ENCODE data around the gene ETFBKMT. TPM values are rescaled to one million over a fixed set of nuclear protein-coding genes. Genes with fewer than 3 reads are reported as not detected.
"Not testable (repeated sequence)": the region's sequence is repeated elsewhere in the genome, so short reads cannot be mapped to it uniquely, and the experiment has no call there.

The ETFBKMT gene
- polyA plus RNA-seq, 1 donor from 2014 or later, result 1.7 TPM

DNA sequence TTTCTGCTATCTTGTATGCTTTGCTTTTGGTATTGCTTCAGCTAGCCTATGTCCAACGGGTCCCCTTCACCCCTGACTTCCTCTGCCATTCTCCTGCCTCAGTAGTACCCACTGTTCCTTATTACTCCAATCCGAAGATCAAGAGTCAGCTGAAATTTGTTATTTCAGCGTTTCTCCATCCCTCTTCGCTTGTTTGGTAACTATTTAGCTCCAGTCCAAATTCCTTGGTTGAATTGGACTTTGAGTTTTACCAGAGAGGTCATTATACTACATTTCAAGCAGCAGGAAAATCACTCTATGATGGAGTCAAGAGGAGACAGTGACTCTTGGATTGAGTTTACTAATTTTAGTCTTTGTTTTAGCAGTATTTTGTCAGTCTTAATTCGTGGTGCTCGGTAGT, 4.5 kb downstream of the ETFBKMT start:
- Histone ChIP-seq H2AFZ (ENCODE audit: low read depth, low read length) (no peak overlapping the region), H3K79me2 (replicated peaks; ENCODE audit: insufficient read depth, low read length) (no peaks in the 10 kb centered on the region), H3K36me3 (ENCODE audit: insufficient read depth, low read length) (no peaks in the 10 kb centered on the region), H3K27ac (ENCODE audit: low read length) (no peak overlapping the region), H3F3A (ENCODE audit: insufficient read depth, low read length, poor library complexity, severe bottlenecking) (no peaks in the 10 kb centered on the region), H4K20me1 (ENCODE audit: insufficient read depth) (no peaks in the 10 kb centered on the region), H3K27me3 (ENCODE audit: insufficient read depth, low read depth, low read length) (no peaks in the 10 kb centered on the region), H3K4me2 (ENCODE audit: low read length) (no peak overlapping the region), H3K9ac (ENCODE audit: low read length) (no peak overlapping the region), H3K4me3 (ENCODE audit: low read length) (no peak overlapping the region), H3K9me2 (ENCODE audit: insufficient read depth, low read length) (no peaks in the 10 kb centered on the region), H3K9me3 (ENCODE audit: low read length) (no peaks in the 10 kb centered on the region)
- TF ChIP-seq POLR2AphosphoS5 (IDR thresholded peaks at IDR 0.05), result no peak
- no peak for TF ChIP-seq SMC3 (conservative IDR thresholded peaks at IDR 0.05; ENCODE audit: poor library complexity)
- no peak for TF ChIP-seq RAD21 (conservative IDR thresholded peaks at IDR 0.05)
- TF ChIP-seq TAF1 (IDR thresholded peaks at IDR 0.05; ENCODE audit: low read depth), result no peak
- TF ChIP-seq EP300 (conservative IDR thresholded peaks at IDR 0.05; ENCODE audit: poor library complexity, severe bottlenecking), result no peak
- TF ChIP-seq MXI1 (conservative IDR thresholded peaks at IDR 0.05; ENCODE audit: poor library complexity, severe bottlenecking), result no peak
- TF ChIP-seq, protein P1, sequence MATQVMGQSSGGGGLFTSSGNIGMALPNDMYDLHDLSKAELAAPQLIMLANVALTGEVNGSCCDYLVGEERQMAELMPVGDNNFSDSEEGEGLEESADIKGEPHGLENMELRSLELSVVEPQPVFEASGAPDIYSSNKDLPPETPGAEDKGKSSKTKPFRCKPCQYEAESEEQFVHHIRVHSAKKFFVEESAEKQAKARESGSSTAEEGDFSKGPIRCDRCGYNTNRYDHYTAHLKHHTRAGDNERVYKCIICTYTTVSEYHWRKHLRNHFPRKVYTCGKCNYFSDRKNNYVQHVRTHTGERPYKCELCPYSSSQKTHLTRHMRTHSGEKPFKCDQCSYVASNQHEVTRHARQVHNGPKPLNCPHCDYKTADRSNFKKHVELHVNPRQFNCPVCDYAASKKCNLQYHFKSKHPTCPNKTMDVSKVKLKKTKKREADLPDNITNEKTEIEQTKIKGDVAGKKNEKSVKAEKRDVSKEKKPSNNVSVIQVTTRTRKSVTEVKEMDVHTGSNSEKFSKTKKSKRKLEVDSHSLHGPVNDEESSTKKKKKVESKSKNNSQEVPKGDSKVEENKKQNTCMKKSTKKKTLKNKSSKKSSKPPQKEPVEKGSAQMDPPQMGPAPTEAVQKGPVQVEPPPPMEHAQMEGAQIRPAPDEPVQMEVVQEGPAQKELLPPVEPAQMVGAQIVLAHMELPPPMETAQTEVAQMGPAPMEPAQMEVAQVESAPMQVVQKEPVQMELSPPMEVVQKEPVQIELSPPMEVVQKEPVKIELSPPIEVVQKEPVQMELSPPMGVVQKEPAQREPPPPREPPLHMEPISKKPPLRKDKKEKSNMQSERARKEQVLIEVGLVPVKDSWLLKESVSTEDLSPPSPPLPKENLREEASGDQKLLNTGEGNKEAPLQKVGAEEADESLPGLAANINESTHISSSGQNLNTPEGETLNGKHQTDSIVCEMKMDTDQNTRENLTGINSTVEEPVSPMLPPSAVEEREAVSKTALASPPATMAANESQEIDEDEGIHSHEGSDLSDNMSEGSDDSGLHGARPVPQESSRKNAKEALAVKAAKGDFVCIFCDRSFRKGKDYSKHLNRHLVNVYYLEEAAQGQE (IDR thresholded peaks at IDR 0.05; ENCODE audit: borderline replicate concordance), result no peak
- no peak for TF ChIP-seq EZH2 (IDR thresholded peaks at IDR 0.05; ENCODE audit: borderline replicate concordance, insufficient read depth, low read length, poor library complexity, severe bottlenecking)
- TF ChIP-seq CTCF (IDR thresholded peaks at IDR 0.05; ENCODE audit: poor library complexity, severe bottlenecking), result no peak

GRCh38 chr12:31669020-31669419, 9.5 kb downstream of the ETFBKMT start:
- Histone ChIP-seq H3K27me3 (ENCODE audit: insufficient read depth, low read depth, low read length) (no peaks in the 10 kb centered on the region), H3K9ac (ENCODE audit: low read length) (no peak overlapping the region), H3K9me2 (ENCODE audit: insufficient read depth, low read length) (no peaks in the 10 kb centered on the region), H3K9me3 (ENCODE audit: low read length) (no peaks in the 10 kb centered on the region), H2AFZ (ENCODE audit: low read depth, low read length) (no peak overlapping the region), H3K36me3 (ENCODE audit: insufficient read depth, low read length) (no peaks in the 10 kb centered on the region), H4K20me1 (ENCODE audit: insufficient read depth) (no peaks in the 10 kb centered on the region), H3F3A (ENCODE audit: insufficient read depth, low read length, poor library complexity, severe bottlenecking) (no peaks in the 10 kb centered on the region), H3K79me2 (replicated peaks; ENCODE audit: insufficient read depth, low read length) (no peaks in the 10 kb centered on the region), H3K4me2 (ENCODE audit: low read length) (no peak overlapping the region), H3K4me3 (ENCODE audit: low read length) (no peak overlapping the region), H3K27ac (ENCODE audit: low read length) (no peak overlapping the region)
- TF ChIP-seq, protein P1 (IDR thresholded peaks at IDR 0.05; ENCODE audit: borderline replicate concordance), result no peak
- TF ChIP-seq RAD21 (conservative IDR thresholded peaks at IDR 0.05) (no peak), POLR2AphosphoS5 (IDR thresholded peaks at IDR 0.05) (no peak), SMC3 (conservative IDR thresholded peaks at IDR 0.05; ENCODE audit: poor library complexity) (no peak), CTCF (IDR thresholded peaks at IDR 0.05; ENCODE audit: poor library complexity, severe bottlenecking) (no peak), EP300 (conservative IDR thresholded peaks at IDR 0.05; ENCODE audit: poor library complexity, severe bottlenecking) (no peak), MXI1 (conservative IDR thresholded peaks at IDR 0.05; ENCODE audit: poor library complexity, severe bottlenecking) (no peak)

GRCh38 chr12:31669582-31669981, 10.1 kb downstream of the ETFBKMT start:
- H3K9me3 ChIP-seq (ENCODE audit: low read length); H3K27ac ChIP-seq (ENCODE audit: low read length); H3K27me3 ChIP-seq (ENCODE audit: insufficient read depth, low read depth, low read length); H3K4me2 ChIP-seq (ENCODE audit: low read length); H3K9me2 ChIP-seq (ENCODE audit: insufficient read depth, low read length); H3K79me2 ChIP-seq (replicated peaks; ENCODE audit: insufficient read depth, low read length); H3F3A ChIP-seq (ENCODE audit: insufficient read depth, low read length, poor library complexity, severe bottlenecking); H3K4me3 ChIP-seq (ENCODE audit: low read length); H2AFZ ChIP-seq (ENCODE audit: low read depth, low read length); H3K9ac ChIP-seq (ENCODE audit: low read length); H4K20me1 ChIP-seq (ENCODE audit: insufficient read depth); H3K36me3 ChIP-seq (ENCODE audit: insufficient read depth, low read length): not testable (repeated sequence)

Measured in neural cell (in vitro differentiated cells).